PFSK-1 (cell line): ENCODE measurements around the gene GABARAP.

Experiments used
- FOXP2 ChIP-seq: optimal IDR thresholded peaks from 2 replicates; pipeline ENCODE3; 2011; ENCODE audit warnings: borderline replicate concordance, control low read depth, inconsistent platforms; ENCODE audit not compliant: insufficient read depth; ENCODE audit errors: extremely low read length, extremely low read depth
- POLR2AphosphoS5 ChIP-seq: IDR thresholded peaks from 2 replicates; pipeline ENCODE4 v1.6.1; 2012; ENCODE audit warnings: low read depth, mild to moderate bottlenecking, control low read depth, low read length, moderate library complexity
- REST ChIP-seq, 2 experiments: IDR thresholded peaks; 2 replicates each; pipeline versions ENCODE4 v1.6.1 to v1.8.0; 2011 to 2012; ENCODE audit warnings: low read depth in 2 of 2, low read length in 2 of 2, control low read depth in 1 of 2, inconsistent platforms in 1 of 2, mild to moderate bottlenecking in 1 of 2, moderate library complexity in 1 of 2; ENCODE audit not compliant: insufficient read depth in 1 of 2
- SIN3A ChIP-seq: IDR thresholded peaks from 2 replicates; pipeline ENCODE4 v1.6.1; 2012; ENCODE audit warnings: mild to moderate bottlenecking, low read length, moderate library complexity, borderline replicate concordance; ENCODE audit not compliant: insufficient read depth
- TAF1 ChIP-seq: IDR thresholded peaks from 2 replicates; pipeline ENCODE4 v1.6.1; 2012; ENCODE audit warnings: low read length, control low read depth, borderline replicate concordance; ENCODE audit not compliant: insufficient read depth

- TF ChIP-seq REST (IDR thresholded peaks at IDR 0.05; ENCODE audit: insufficient read depth in 1 of 2, low read depth in 2 of 2, low read length in 2 of 2) (no peak), POLR2AphosphoS5 (no peak), SIN3A (no peak), TAF1 (no peak), FOXP2 (no peak)
These were observed 4.5 kb upstream of the GABARAP start for GRCh38 chr17:7246779-7247178.
